Dermis blood vessel endothelial cell (primary cell): ENCODE measurements around the gene CMA1. TPM values are rescaled to one million over a fixed set of nuclear protein-coding genes. Genes with fewer than 3 reads are reported as not detected.
A peak's percentile ranks its signal among the peaks of the same experiment; 100 is the strongest.
"Not testable (repeated sequence)": the region's sequence is repeated elsewhere in the genome, so short reads cannot be mapped to it uniquely, and the experiment has no call there.

ENCODE experiments used
- DNase-seq: peaks from one replicate; pipeline ENCODE4 v3.0.0; 2010
- total RNA-seq: library from RNA; depleted of rRNA; stranded (reverse); fragments of >200 nt; gene quantifications from 2 replicates; pipeline ENCODE4 v1.2.3, GENCODE V29; 2014

CMA1 gene, protein sequence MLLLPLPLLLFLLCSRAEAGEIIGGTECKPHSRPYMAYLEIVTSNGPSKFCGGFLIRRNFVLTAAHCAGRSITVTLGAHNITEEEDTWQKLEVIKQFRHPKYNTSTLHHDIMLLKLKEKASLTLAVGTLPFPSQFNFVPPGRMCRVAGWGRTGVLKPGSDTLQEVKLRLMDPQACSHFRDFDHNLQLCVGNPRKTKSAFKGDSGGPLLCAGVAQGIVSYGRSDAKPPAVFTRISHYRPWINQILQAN
- total RNA-seq = not detected in 2 replicates

- DNase-seq = no peak
Measured at GRCh38 chr14:24508155-24508840, at the start of gene CMA1. TSS of gene CMA1 (minus strand) at chr14:24508265. CDS start at chr14:24508235, 30 bp downstream.

DNA sequence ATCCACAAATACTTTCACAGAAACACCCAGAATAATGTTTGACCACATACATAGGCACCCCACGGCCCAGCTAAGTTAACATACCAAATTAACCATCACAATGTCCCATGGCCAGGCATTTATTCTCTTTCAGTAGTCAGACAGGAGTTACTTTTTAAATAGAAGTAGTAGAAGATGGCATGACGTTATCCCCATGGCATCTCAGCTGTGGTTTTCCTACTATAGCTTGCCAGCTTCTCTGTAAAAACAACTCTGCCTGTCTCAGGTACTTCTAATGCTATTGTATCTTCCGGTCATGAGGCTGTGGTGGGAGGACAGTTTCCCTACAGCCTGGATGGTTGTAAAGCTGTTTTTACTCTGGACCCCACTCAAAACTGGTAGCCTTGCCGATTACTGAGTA, 48.7 kb upstream of the CMA1 start:
- DNase-seq = peak; percentile 1

- not testable (repeated sequence) for DNase-seq
Measured at GRCh38 chr14:24549064-24549463, 41.0 kb upstream of the CMA1 start.

GRCh38 chr14:24542346-24542936, 34.4 kb upstream of the CMA1 start:
- DNase-seq = no peak

DNA sequence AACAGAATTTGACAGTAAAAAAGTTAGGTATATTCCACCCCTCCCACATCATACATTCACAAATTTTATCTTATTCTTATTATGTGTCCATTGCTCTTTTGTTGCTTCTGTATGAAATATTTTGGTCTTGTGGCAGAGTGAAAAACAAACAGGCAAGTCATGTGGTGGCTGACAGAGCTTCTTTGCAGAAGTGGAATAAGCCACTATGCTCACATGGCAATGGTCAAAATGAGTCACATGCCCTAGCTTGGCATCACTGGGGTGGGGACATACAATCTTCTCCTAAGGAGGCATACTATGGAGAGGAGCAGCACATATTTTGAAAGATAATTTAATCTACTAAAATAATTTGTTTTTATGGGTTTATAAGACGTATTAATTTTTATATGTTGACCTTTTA, 27.7 kb upstream of the CMA1 start:
- no peak for DNase-seq

DNA sequence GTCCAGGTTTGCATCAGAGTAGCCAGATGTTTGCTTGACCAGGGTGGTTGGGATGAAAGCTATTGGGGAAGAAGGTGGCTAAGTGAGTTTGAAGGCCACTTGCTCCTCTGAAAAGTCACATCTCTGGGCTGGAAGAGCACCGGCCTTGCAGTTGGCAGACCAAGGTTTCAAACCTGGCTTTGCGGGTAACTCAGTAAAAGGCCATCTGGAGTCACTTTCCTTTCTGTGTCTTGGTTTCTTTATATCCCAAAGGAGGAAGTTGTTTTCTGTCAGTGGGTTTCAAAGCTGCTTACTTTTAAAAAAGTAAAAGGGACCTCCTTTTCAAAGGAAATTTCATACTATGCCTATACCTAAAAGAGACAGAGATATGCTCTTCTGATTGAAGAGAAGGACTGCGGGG, 26.2 kb upstream of the CMA1 start:
- no peak for DNase-seq

DNA sequence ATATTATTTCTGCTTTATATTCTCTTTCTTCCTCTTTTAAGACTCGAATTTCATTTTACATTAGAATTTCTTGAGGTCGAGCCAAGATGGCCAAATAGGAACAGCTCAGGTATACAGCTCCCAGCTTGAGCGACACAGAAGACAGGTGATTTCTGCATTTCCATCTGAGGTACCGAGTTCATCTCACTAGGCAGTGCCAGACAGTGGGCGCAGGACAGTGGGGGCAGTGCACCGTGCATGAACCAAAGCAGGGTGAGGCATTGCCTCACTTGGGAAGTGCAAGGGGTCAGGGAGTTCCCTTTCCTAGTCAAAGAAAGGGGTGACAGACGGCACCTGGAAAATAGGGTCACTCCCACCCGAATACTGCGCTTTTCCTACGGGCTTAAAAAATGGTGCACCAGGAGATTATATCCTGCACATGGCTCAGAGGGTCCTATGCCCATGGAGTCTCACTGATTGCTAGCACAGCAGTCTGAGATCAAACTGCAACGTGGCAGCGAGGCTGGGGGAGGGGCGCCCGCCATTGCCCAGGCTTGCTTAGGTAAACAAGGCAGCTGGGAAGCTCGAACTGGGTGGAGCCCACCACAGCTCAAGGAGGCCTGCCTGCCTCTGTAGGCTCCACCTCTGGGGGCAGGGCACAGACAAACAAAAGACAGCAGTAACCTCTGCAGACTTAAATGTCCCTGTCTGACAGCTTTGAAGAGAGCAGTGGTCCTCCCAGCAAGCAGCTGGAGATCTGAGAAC, 18.0 kb upstream of the CMA1 start:
- not testable (repeated sequence) for DNase-seq

GRCh38 chr14:24518851-24519250, 10.8 kb upstream of the CMA1 start:
- no peak for DNase-seq

DNA sequence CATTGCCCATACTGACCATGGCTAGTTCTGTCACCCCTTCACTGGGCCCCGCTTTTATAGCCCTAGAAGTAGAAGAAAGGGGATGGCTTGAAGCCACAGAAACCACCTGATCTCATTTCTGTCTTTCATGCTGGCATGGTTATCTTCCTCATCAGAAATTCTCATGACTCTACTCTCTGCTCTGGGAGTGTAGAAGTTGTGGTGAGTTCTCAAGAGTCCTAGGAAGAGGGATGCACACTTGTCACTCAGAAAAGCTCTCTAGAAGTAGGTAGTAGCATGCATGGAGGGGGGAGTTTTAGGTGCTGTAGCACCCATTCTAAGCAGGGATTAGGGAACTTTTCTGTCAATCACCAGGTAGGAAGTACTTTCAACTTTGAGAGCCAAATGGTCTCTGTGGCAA, 6.1 kb upstream of the CMA1 start:
- DNase-seq = no peak

DNA sequence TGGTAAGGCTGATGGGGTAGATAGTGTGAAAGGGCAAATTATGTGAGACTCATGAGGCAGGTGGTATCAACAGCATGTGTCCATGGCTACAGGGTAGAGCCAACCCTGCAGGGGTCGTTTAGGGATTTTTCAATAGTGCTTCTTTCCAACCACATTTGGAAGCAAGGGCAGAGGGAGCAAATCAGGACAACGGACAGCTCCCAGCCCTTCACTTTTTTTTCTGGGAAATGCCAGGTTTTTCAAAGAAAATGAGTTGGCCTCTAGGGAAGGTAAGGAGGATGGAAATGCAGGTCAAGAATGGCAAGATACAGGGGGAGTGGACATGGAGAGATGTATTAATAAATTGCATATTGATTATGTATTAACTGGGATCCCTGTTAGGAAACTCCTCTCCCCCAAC, 4.9 kb upstream of the CMA1 start:
- DNase-seq = peak; percentile 10

DNA sequence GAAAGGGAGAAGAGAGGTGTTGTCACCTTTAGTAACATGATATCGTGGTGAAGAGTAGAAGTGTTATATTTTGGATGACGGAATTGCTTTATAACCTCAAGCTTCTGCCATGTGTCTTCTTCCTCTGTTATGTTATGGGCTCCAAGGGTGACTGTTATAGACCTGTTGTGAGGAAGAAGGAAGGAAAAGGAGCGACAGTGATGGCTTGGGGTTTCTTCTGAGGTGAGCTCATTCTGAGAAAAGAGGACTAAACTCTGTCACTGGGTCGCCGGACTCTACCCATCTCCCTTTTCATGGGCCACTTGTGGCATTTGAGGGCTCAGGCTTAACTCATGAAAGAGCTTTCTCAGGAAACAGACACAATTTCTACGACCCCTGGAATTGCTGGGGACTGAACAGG, 1.6 kb downstream of the CMA1 start:
- no peak for DNase-seq

- no peak for DNase-seq
Measured at GRCh38 chr14:24504425-24504950, 3.6 kb downstream of the CMA1 start.

- DNase-seq = not testable (repeated sequence)
Measured at GRCh38 chr14:24491586-24492408, 16.3 kb downstream of the CMA1 start.

- no peak for DNase-seq
Measured at GRCh38 chr14:24483604-24484252, 24.3 kb downstream of the CMA1 start.

DNA sequence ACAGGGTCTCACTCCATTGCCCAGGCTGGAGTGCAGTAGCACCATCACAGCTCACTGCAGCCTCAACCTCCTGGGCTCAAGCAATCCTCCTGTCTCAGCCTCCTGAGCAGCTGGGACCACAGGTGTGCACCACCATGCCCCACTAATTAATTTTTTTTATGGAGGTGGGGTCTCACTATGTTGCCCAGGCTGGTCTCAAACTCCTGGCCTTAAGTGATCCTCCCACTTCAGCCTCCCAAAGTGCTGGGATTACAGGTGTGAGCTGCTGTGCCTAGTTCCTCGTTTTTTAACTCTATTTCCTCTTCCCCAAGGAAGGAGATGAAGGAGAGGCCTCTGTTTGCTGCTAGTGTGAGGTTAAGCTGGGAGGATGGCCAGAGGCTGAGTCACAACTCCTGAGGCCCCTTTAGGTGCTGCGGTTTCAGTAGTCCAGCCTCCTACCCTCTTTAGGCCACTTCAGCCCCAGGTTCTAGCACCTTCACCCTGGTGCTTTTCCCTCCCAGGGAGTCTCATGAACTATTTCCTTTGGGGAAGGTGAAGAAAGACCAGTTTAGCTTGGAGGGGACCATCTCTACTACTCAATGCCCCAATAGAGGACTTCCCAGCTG, 25.3 kb downstream of the CMA1 start:
- not testable (repeated sequence) for DNase-seq

GRCh38 chr14:24481622-24482324, 26.3 kb downstream of the CMA1 start:
- peak; percentile 63 for DNase-seq

- DNase-seq = not testable (repeated sequence)
Measured at GRCh38 chr14:24479999-24480398, 28.1 kb downstream of the CMA1 start.

GRCh38 chr14:24475261-24475660, 32.8 kb downstream of the CMA1 start:
- no peak for DNase-seq

DNA sequence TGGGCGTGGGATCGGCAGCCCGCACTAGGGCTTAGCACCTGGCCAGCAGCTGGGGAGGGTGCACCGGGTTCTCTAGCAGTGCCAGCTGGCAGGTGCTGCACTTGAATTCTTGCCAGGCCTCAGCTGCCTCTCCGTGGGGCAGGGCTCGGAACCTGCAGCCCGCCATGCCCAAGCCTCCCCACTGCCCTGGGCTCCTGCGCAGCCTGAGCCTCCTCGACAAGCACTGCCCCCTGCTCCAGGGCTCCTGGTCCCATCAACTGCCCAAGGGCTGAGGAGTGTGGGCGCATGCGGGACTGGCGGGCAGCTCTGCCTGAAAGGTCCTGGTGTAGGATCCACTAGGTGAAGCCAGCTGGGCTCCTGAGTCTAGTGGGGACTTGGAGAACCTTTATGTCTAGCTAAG, 34.9 kb downstream of the CMA1 start:
- no peak for DNase-seq

DNA sequence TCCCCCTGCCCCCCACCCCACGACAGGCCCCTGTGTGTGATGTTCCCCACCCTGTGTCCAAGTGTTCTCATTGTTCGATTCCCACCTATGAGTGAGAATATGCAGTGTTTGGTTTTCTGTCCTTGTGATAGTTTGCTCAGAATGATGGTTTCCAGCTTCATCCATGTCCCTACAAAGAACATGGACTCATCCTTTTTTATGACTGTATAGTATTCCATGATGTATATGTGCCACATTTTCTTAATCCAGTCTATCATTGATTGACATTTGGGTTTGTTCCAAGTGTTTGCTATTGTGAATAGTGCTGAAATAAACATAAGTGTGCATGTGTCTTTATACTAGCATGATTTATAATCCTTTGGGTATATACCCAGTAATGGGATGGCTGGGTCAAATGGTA, 37.6 kb downstream of the CMA1 start:
- DNase-seq = not testable (repeated sequence)
